DND-41 (cell line): Measurements from ENCODE around the gene SETD6.

ENCODE experiments used
- ATAC-seq: fragments of 200-7000 bp; cut with Tn5 transposase; 3 replicates; pipeline ENCODE4 v1.9.1; 2021; ENCODE audit warnings: low read depth; ENCODE audit not compliant: insufficient read depth
- DNase-seq: peaks from one replicate; pipeline ENCODE4 v3.0.0-alpha.2; 2020
- H2AFZ ChIP-seq: 2 replicates; pipeline ENCODE4 v1.6.0; 2012; ENCODE audit warnings: low read depth, low read length
- H3K27ac ChIP-seq: 2 replicates; pipeline ENCODE4 v1.5.1; 2012; ENCODE audit warnings: low read length, inconsistent platforms
- H3K27me3 ChIP-seq: fragments of 200-600 bp; sonication (generic); 2 replicates; pipeline ENCODE4 v1.6.0; 2012; ENCODE audit warnings: low read length, mild to moderate bottlenecking, inconsistent platforms; ENCODE audit not compliant: insufficient read depth, poor library complexity
- H3K36me3 ChIP-seq: 2 replicates; pipeline ENCODE4 v1.5.1; 2012; ENCODE audit warnings: low read length, inconsistent platforms; ENCODE audit not compliant: insufficient read depth
- H3K4me1 ChIP-seq: 2 replicates; pipeline ENCODE4 v1.5.1; 2012; ENCODE audit warnings: mild to moderate bottlenecking, low read length; ENCODE audit not compliant: insufficient read depth
- H3K4me2 ChIP-seq: 2 replicates; pipeline ENCODE4 v1.6.0; 2012; ENCODE audit warnings: mild to moderate bottlenecking, moderate library complexity, low read length, inconsistent platforms; ENCODE audit not compliant: insufficient read depth
- H3K4me3 ChIP-seq, 2 experiments: fragments of 200-600 bp in 1 of 2; shearing (Covaris generic) in 1 of 2; 2 replicates each; pipeline ENCODE4 v1.5.1; 2012 to 2016; ENCODE audit warnings: inconsistent platforms in 2 of 2, low read length in 2 of 2, mild to moderate bottlenecking in 2 of 2, low read depth in 1 of 2, moderate library complexity in 1 of 2
- H3K79me2 ChIP-seq: 2 replicates; pipeline ENCODE4 v1.6.0; 2012; ENCODE audit warnings: low read length, inconsistent platforms; ENCODE audit not compliant: insufficient read depth
- H3K9ac ChIP-seq: 2 replicates; pipeline ENCODE4 v1.6.0; 2012; ENCODE audit warnings: low read depth, mild to moderate bottlenecking, inconsistent platforms, low read length, moderate library complexity
- H3K9me3 ChIP-seq: 2 replicates; pipeline ENCODE4 v1.5.1; 2012; ENCODE audit warnings: low read length, moderate library complexity, mild to moderate bottlenecking, inconsistent platforms; ENCODE audit not compliant: insufficient read depth, severe bottlenecking
- H4K20me1 ChIP-seq: 2 replicates; pipeline ENCODE4 v1.6.0; 2012; ENCODE audit warnings: low read length; ENCODE audit not compliant: insufficient read depth
- EZH2 ChIP-seq: IDR thresholded peaks from 3 replicates; pipeline ENCODE4 v1.6.1; 2012; ENCODE audit warnings: borderline replicate concordance, low read depth, mild to moderate bottlenecking, moderate library complexity, low read length, inconsistent platforms; ENCODE audit not compliant: severe bottlenecking
- TF ChIP-seq, protein P1 (sequence below): IDR thresholded peaks from 2 replicates; pipeline ENCODE4 v1.5.1; 2012; ENCODE audit warnings: borderline replicate concordance, low read length, moderate library complexity, mild to moderate bottlenecking; ENCODE audit not compliant: poor library complexity, severe bottlenecking; ENCODE audit errors: extremely low read depth

Gene SETD6

DNA sequence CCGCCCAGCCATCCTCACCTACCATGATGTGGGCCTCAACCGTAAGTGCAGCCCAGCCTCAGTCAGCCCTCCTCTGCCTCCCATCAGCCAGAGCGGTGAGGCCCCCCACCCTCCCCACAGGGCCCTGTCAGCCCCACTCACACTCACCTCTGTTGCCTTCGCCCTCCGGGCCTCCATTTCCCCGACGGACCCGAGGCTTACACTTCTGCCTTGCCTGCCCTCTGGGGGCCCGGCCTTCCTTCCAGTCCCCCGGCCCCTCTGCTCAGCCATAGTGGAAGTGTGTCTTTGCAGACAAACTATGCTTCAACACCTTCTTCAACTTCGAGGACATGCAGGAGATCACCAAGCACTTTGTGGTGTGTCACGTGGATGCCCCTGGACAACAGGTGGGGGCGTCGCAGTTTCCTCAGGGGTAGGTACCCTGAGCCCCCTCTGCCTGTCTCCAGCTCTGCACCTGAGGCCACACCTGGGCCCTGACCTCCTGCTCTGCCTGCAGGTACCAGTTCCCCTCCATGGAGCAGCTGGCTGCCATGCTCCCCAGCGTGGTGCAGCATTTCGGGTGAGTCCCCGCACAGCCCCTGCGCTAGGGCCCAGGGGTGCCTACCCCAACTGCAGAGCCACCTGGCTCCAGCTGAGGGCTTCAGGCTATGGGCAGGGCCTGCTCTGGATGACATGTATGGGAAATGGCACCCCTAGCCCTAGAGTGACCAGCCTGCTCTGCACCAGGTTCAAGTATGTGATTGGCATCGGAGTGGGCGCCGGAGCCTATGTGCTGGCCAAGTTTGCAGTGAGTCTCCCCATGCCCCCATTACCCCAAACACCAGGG, 11.2 kb upstream of the SETD6 start:
- Histone ChIP-seq H3K27me3 (no peaks in the 10 kb centered on the region), H3K4me2 (no peak overlapping the region), H3K4me1 (no peaks in the 10 kb centered on the region), H3K4me3 (no peak overlapping the region), H3K79me2 (no peaks in the 10 kb centered on the region), H3K36me3 (no peaks in the 10 kb centered on the region), H4K20me1 (peaks cover 5% of the 10 kb centered on the region; the same call in 1 of the 2 replicates), H3K27ac (no peak overlapping the region), H3K9ac (no peak overlapping the region), H2AFZ (no peak overlapping the region), H3K9me3 (no peaks in the 10 kb centered on the region)
- TF ChIP-seq, protein P1, sequence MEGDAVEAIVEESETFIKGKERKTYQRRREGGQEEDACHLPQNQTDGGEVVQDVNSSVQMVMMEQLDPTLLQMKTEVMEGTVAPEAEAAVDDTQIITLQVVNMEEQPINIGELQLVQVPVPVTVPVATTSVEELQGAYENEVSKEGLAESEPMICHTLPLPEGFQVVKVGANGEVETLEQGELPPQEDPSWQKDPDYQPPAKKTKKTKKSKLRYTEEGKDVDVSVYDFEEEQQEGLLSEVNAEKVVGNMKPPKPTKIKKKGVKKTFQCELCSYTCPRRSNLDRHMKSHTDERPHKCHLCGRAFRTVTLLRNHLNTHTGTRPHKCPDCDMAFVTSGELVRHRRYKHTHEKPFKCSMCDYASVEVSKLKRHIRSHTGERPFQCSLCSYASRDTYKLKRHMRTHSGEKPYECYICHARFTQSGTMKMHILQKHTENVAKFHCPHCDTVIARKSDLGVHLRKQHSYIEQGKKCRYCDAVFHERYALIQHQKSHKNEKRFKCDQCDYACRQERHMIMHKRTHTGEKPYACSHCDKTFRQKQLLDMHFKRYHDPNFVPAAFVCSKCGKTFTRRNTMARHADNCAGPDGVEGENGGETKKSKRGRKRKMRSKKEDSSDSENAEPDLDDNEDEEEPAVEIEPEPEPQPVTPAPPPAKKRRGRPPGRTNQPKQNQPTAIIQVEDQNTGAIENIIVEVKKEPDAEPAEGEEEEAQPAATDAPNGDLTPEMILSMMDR = no peak
- no peak for TF ChIP-seq EZH2
- ATAC-seq (no peak), DNase-seq (no peak)

DNA sequence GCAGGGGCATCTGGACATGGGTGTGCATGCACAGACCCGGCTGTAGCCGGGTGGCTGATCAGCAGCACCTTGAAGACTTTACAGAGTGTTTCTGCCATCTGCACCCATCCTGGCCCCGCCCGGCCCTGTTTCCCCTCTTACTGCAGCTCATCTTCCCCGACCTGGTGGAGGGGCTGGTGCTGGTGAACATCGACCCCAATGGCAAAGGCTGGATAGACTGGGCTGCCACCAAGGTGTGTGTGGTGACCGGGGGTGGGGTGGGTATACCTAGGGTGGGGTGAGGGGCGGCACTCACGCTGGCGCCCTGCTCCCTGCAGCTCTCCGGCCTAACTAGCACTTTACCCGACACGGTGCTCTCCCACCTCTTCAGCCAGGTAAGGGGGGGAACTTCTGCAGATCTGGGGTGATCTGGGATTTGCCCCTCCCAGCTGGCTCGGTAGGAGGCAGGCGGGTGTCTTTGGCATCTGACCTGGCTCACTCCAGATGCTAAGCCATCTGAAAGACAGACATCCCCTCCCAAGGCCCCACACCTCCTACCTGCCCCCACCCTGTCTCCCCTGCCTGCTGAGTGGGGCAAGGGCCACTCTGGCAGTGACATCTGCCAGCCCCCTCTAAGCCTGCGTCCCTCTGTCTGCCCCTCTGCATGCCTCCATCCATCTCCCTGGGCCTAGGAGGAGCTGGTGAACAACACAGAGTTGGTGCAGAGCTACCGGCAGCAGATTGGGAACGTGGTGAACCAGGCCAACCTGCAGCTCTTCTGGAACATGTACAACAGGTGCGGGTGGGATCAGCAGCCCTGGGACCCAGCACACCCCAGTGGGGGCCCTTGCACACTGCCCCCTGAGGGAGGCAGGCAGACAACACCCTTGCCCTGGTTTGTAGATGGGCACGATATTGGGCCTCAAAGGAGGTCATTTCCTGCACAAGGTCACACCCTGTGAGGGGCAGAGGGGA, 8.8 kb upstream of the SETD6 start:
- H3K4me2 ChIP-seq = no peak overlapping the region
- H4K20me1 ChIP-seq = peaks cover 11% of the 10 kb centered on the region; the same call in 1 of the 2 replicates
- H3K4me3 ChIP-seq = no peak overlapping the region
- no peak overlapping the region for H2AFZ ChIP-seq
- no peaks in the 10 kb centered on the region for H3K4me1 ChIP-seq
- H3K36me3 ChIP-seq = peaks cover 4% of the 10 kb centered on the region; the same call in 1 of the 2 replicates
- no peaks in the 10 kb centered on the region for H3K79me2 ChIP-seq
- TF ChIP-seq EZH2 = no peak
- TF ChIP-seq, protein P1 = no peak
- no peak for DNase-seq
- no peak; the same call in 2 of the 3 replicates for ATAC-seq
- no peak overlapping the region for H3K9ac ChIP-seq
- H3K9me3 ChIP-seq = no peaks in the 10 kb centered on the region
- no peak overlapping the region for H3K27ac ChIP-seq
- no peaks in the 10 kb centered on the region for H3K27me3 ChIP-seq

DNA sequence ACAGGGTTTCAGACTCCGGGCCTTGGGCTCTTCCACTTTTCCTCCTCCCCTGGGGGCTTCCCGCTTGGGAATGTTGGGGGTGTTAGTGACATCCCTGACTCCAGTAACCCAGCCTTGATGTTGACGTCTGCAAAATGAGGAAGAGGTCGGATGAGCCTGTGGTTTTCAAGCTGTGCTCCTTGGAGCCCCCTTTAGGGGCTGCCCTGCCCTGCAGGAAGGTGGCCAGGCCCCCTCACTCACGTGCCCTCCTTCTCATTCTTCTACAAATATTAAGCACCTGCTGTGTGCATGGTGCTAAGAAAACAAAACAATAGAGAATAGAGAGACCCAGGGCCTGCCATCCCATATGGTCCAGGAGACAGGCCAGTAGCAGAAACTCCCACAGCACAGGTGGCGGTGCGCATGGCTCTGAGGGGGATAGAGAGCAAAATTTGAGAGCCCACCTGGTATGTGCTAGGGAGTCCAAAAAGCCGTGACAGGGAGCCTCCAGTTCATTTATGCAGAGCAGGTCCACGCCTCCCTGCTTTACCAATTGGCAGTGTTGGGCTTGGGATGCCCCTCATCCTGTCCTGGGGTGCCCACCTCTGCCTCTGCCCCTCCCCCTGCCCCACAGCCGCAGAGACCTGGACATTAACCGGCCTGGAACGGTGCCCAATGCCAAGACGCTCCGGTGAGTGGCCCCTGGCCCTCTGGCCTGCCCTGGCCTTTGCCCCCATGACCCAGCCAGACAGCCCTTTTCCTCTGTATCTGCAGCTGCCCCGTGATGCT, 7.9 kb upstream of the SETD6 start:
- TF ChIP-seq, protein P1 = no peak
- TF ChIP-seq EZH2 = no peak
- H4K20me1 ChIP-seq = peaks cover 16% of the 10 kb centered on the region
- no peak overlapping the region for H3K4me3 ChIP-seq
- H3K27ac ChIP-seq = no peak overlapping the region
- H3K36me3 ChIP-seq = peaks cover 12% of the 10 kb centered on the region; the same call in 1 of the 2 replicates
- no peaks in the 10 kb centered on the region for H3K4me1 ChIP-seq
- no peaks in the 10 kb centered on the region for H3K27me3 ChIP-seq
- no peaks in the 10 kb centered on the region for H3K79me2 ChIP-seq
- H2AFZ ChIP-seq = no peak overlapping the region
- no peak overlapping the region for H3K4me2 ChIP-seq
- ATAC-seq = no peak
- no peaks in the 10 kb centered on the region for H3K9me3 ChIP-seq
- H3K9ac ChIP-seq = no peak overlapping the region
- no peak for DNase-seq
